ENCODE data around the gene GRID2. TPM values are rescaled to one million over a fixed set of nuclear protein-coding genes. Genes with fewer than 3 reads are reported as not detected.

GRID2 gene
- polyA plus RNA-seq, 1 experiment, result not detected

- Histone ChIP-seq H3K27me3 (ENCODE audit: control insufficient read depth, insufficient read depth, low read length) (no peaks in the 10 kb centered on the region), H3K4me3 (ENCODE audit: low read depth, low read length) (no peak overlapping the region), H3K27ac (ENCODE audit: low read depth, low read length) (no peak overlapping the region), H3K9me3 (ENCODE audit: control insufficient read depth, insufficient read depth, low read length) (no peaks in the 10 kb centered on the region)
- no peak for TF ChIP-seq CTCF (IDR thresholded peaks at IDR 0.05; ENCODE audit: low read depth, low read length)
- ChIA-PET CTCF (no interaction called here), POLR2A (no interaction called here)
- no peak for DNase-seq (ENCODE audit: low read depth, low spot score)
Observed at GRCh38 chr4:92566269-92566668, 262.5 kb downstream of the GRID2 start.

DNA sequence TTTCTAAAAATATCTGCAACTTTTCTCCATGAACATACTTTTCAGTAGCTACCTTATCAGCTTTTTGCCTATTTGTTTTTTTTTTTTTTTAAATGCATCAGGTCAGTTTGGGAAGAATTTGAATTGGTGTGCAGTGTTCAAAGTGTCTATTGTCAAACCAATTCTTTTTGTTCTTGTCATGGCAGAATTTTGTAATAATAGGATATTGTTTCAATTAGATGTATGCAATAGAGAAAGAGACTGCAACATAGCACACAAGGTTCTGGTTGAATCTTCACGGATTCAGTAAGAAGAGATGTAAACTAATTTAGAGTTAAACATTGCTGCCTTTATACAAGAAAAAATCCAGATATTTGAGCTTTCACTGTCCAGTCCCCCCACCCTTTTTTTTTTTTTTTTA, 277.1 kb downstream of the GRID2 start:
- DNase-seq (ENCODE audit: low read depth, low spot score), result no peak
- no peak overlapping the region for H3K4me3 ChIP-seq (ENCODE audit: low read depth, low read length)
- TF ChIP-seq CTCF (IDR thresholded peaks at IDR 0.05; ENCODE audit: low read depth, low read length), result no peak
- CTCF ChIA-PET, result no interaction called here
- POLR2A ChIA-PET, result no interaction called here
- H3K27ac ChIP-seq (ENCODE audit: low read depth, low read length), result no peak overlapping the region
- peaks cover 4% of the 10 kb centered on the region for H3K9me3 ChIP-seq (ENCODE audit: control insufficient read depth, insufficient read depth, low read length)
- H3K27me3 ChIP-seq (ENCODE audit: control insufficient read depth, insufficient read depth, low read length), result no peaks in the 10 kb centered on the region

DNA sequence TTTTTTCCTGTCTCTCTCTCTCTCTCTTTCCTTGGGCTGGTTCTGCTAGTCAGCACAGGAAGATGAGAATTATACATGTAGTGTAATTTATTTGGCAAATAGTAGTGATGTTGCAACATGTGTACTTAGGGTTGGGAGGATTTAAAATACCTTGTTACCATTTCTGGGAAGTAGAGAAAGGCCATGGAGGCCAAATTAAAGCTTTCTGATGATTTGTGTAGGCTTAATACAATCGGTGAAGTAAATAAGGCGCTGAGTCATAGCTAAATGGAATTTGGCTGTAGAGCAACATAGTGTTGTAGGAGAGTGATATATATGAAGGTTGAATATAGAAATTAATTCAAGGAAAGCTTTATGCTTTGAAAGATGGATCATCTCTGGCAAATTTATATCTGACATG, 295.3 kb downstream of the GRID2 start:
- H3K27me3 ChIP-seq (ENCODE audit: control insufficient read depth, insufficient read depth, low read length), result no peaks in the 10 kb centered on the region
- ChIA-PET CTCF (no interaction called here), POLR2A (no interaction called here)
- H3K9me3 ChIP-seq (ENCODE audit: control insufficient read depth, insufficient read depth, low read length), result no peaks in the 10 kb centered on the region
- DNase-seq (ENCODE audit: low read depth, low spot score), result no peak
- no peak overlapping the region for H3K4me3 ChIP-seq (ENCODE audit: low read depth, low read length)
- H3K27ac ChIP-seq (ENCODE audit: low read depth, low read length), result no peak overlapping the region
- TF ChIP-seq CTCF (IDR thresholded peaks at IDR 0.05; ENCODE audit: low read depth, low read length), result no peak

GRCh38 chr4:92600638-92601037, 296.9 kb downstream of the GRID2 start:
- ChIA-PET POLR2A (no interaction called here), CTCF (no interaction called here)
- no peaks in the 10 kb centered on the region for H3K27me3 ChIP-seq (ENCODE audit: control insufficient read depth, insufficient read depth, low read length)
- no peak overlapping the region for H3K4me3 ChIP-seq (ENCODE audit: low read depth, low read length)
- no peak overlapping the region for H3K27ac ChIP-seq (ENCODE audit: low read depth, low read length)
- no peaks in the 10 kb centered on the region for H3K9me3 ChIP-seq (ENCODE audit: control insufficient read depth, insufficient read depth, low read length)
- TF ChIP-seq CTCF (IDR thresholded peaks at IDR 0.05; ENCODE audit: low read depth, low read length), result no peak
- no peak for DNase-seq (ENCODE audit: low read depth, low spot score)

GRCh38 chr4:92606227-92606626, 302.5 kb downstream of the GRID2 start:
- TF ChIP-seq CTCF (IDR thresholded peaks at IDR 0.05; ENCODE audit: low read depth, low read length), result no peak
- CTCF ChIA-PET, result no interaction called here

More at GRCh38 chr4:92606227-92606626, 302.5 kb downstream of the GRID2 start:
- Histone ChIP-seq H3K27ac (ENCODE audit: low read depth, low read length) (no peak overlapping the region), H3K27me3 (ENCODE audit: control insufficient read depth, insufficient read depth, low read length) (no peaks in the 10 kb centered on the region), H3K4me3 (ENCODE audit: low read depth, low read length) (no peak overlapping the region), H3K9me3 (ENCODE audit: control insufficient read depth, insufficient read depth, low read length) (no peaks in the 10 kb centered on the region)
- POLR2A ChIA-PET, result no interaction called here
- DNase-seq (ENCODE audit: low read depth, low spot score), result no peak

Measured in AG04450 (cell line).